K562 (cell line): ENCODE results near the gene SYNGR3. TPM values are rescaled to one million over a fixed set of nuclear protein-coding genes. Genes with fewer than 3 reads are reported as not detected.

Experiments used
- ATAC-seq: fragments of 200-7000 bp; cut with Tn5 transposase; 3 replicates; pipeline ENCODE4 v1.9.1; 2020; ENCODE audit warnings: moderate library complexity
- BruUV-seq: library from RNA; stranded (reverse); fragments of 400-500 nt; replicated peaks from 2 replicates; lab custom pipeline; 2021; lab: Mats Ljungman, UMichigan
- CTCF ChIA-PET: fragments of 300-600 bp; formaldehyde crosslinking; extraction: SDS; loops from one replicate; lab custom pipeline; 2021; ENCODE audit warnings: low intra/inter-chr PET ratio; lab: Yijun Ruan, JAX
- POLR2A ChIA-PET: fragments of 300-600, 350-650 bp; sonication (Branson Sonifier 250); formaldehyde crosslinking; extraction: SDS; loops from one replicate; lab custom pipeline; 2021; ENCODE audit warnings: antibody characterized with exemption, inconsistent platforms; lab: Yijun Ruan, JAX
- DNase-seq, 4 experiments: peaks; one replicate each; pipeline versions ENCODE4 v3.0.0 to v3.0.0-alpha.2; 2011 to 2018; ENCODE audit warnings: low spot score in 3 of 4, mixed read lengths in 3 of 4; ENCODE audit errors: extremely low read depth in 1 of 4
- FAIRE-seq: peaks from 2 replicates; lab custom pipeline; 2011; peaks lifted over from hg19 to GRCh38; lab: Jason Lieb, UNC
- H2AFZ ChIP-seq: 2 replicates; pipeline ENCODE4 v1.6.0; 2011; ENCODE audit warnings: low read depth, low read length, control low read depth, inconsistent platforms
- H3K27ac ChIP-seq: fragments of 200-600 bp; 3 replicates; pipeline ENCODE4 v1.8.0; 2011; ENCODE audit warnings: low read depth, mild to moderate bottlenecking, control low read depth, inconsistent platforms, low read length, moderate library complexity, mixed read lengths; ENCODE audit errors: extremely low read depth
- H3K27me3 ChIP-seq, 2 experiments: fragments of 300-600 bp in 1 of 2; 2 replicates in 1 of 2; 3 replicates in 1 of 2; pipeline versions ENCODE4 v1.6.0 to v1.8.0; 2011; ENCODE audit warnings: inconsistent platforms in 2 of 2, low read length in 2 of 2, mild to moderate bottlenecking in 1 of 2, mixed read lengths in 1 of 2, moderate library complexity in 1 of 2; ENCODE audit not compliant: control insufficient read depth in 2 of 2, insufficient read depth in 2 of 2
- H3K36me3 ChIP-seq: fragments of 300-600 bp; 3 replicates; pipeline ENCODE4 v1.8.0; 2011; ENCODE audit warnings: mild to moderate bottlenecking, low read length, inconsistent platforms; ENCODE audit not compliant: control insufficient read depth, insufficient read depth
- H3K4me1 ChIP-seq, 2 experiments: fragments of 200-600 bp in 1 of 2; replicated peaks in 1 of 2; 2 replicates in 1 of 2; 3 replicates in 1 of 2; pipeline versions ENCODE4 v1.5.1 to v1.8.0; 2011; ENCODE audit warnings: inconsistent platforms in 2 of 2, low read length in 2 of 2, mild to moderate bottlenecking in 1 of 2, mixed read lengths in 1 of 2, moderate library complexity in 1 of 2; ENCODE audit not compliant: control insufficient read depth in 2 of 2, insufficient read depth in 2 of 2
- H3K4me2 ChIP-seq: 2 replicates; pipeline ENCODE4 v1.6.1; 2011; ENCODE audit warnings: low read length, control low read depth, inconsistent platforms, mixed read lengths; ENCODE audit not compliant: insufficient read depth
- H3K4me3 ChIP-seq: fragments of 200-600 bp; sonication (generic), shearing (Covaris generic); 2 replicates; pipeline ENCODE4 v1.5.1; 2016; ENCODE audit warnings: control low read depth, inconsistent platforms
- H3K79me2 ChIP-seq: fragments of 200-600 bp; 3 replicates; pipeline ENCODE4 v1.8.0; 2011; ENCODE audit warnings: low read length, inconsistent platforms; ENCODE audit not compliant: control insufficient read depth, insufficient read depth
- H3K9ac ChIP-seq, 2 experiments: 2 replicates each; pipeline versions ENCODE4 v1.6.0 to v1.6.1; 2011; ENCODE audit warnings: low read depth in 2 of 2, low read length in 2 of 2, control low read depth in 1 of 2, inconsistent platforms in 1 of 2, mild to moderate bottlenecking in 1 of 2, mixed read lengths in 1 of 2; ENCODE audit not compliant: insufficient read depth in 1 of 2
- H3K9me1 ChIP-seq: one replicate; pipeline ENCODE4 v1.6.0; 2011; ENCODE audit warnings: inconsistent platforms, mild to moderate bottlenecking, low read length, moderate library complexity; ENCODE audit not compliant: control insufficient read depth, insufficient read depth
- H3K9me3 ChIP-seq: replicated peaks from 2 replicates; pipeline ENCODE4 v1.5.1; 2011; ENCODE audit warnings: low read depth, low read length, inconsistent platforms; ENCODE audit not compliant: control insufficient read depth, insufficient read depth
- H4K20me1 ChIP-seq: replicated peaks from 2 replicates; pipeline ENCODE4 v1.6.1; 2011; ENCODE audit warnings: low read length, inconsistent platforms, mixed read lengths; ENCODE audit not compliant: control insufficient read depth, insufficient read depth
- BRF1 ChIP-seq: IDR thresholded peaks from 3 replicates; pipeline ENCODE4 v1.6.1; 2011; ENCODE audit warnings: borderline replicate concordance, mild to moderate bottlenecking; ENCODE audit not compliant: insufficient read length; ENCODE audit errors: extremely low read depth
- CBFB ChIP-seq: sonication (generic); formaldehyde crosslinking; IDR thresholded peaks from 2 replicates; pipeline ENCODE4 v1.4.0; 2020; ENCODE audit warnings: mild to moderate bottlenecking, missing genetic modification reagents
- CBX3 ChIP-seq, 2 experiments: IDR thresholded peaks; 1 replicate in 1 of 2; 2 replicates in 1 of 2; pipeline ENCODE4 v1.6.1; 2012; ENCODE audit warnings: inconsistent platforms in 2 of 2, low read length in 2 of 2, borderline replicate concordance in 1 of 2, control low read depth in 1 of 2
- ETS1 ChIP-seq: conservative IDR thresholded peaks from 2 replicates; pipeline ENCODE4 v1.6.1; 2011; ENCODE audit warnings: low read depth, mild to moderate bottlenecking, low read length; ENCODE audit not compliant: control insufficient read depth
- FOS ChIP-seq: IDR thresholded peaks from 3 replicates; pipeline ENCODE4 v1.6.1; 2011; ENCODE audit not compliant: insufficient read length; ENCODE audit errors: extremely low read depth
- FOSL1 ChIP-seq: fragments of 200-800 bp; sonication (Bioruptor generic); conservative IDR thresholded peaks from 2 replicates; pipeline ENCODE4 v1.6.1; 2016; ENCODE audit warnings: missing genetic modification characterization, missing compliant biosample characterization
- GATAD2B ChIP-seq: fragments of 450-650 bp; IDR thresholded peaks from 2 replicates; pipeline ENCODE4 v1.6.1; 2017; ENCODE audit warnings: mild to moderate bottlenecking, borderline replicate concordance
- GTF2E2 ChIP-seq: fragments of 200-800 bp; sonication (Bioruptor generic); IDR thresholded peaks from 2 replicates; pipeline ENCODE4 v1.6.1; 2016; ENCODE audit warnings: missing genetic modification characterization, missing compliant biosample characterization
- HNRNPK ChIP-seq: fragments of 200-400 bp; formaldehyde crosslinking; IDR thresholded peaks from one replicate; pipeline ENCODE4 v1.6.1; 2018; ENCODE audit warnings: mild to moderate bottlenecking, low read depth, low read length; ENCODE audit not compliant: poor library complexity, severe bottlenecking
- MAFF ChIP-seq: IDR thresholded peaks from 2 replicates; pipeline ENCODE4 v1.6.1; 2012; ENCODE audit warnings: low read length, improper control_type of control experiment
- MAFK ChIP-seq: IDR thresholded peaks from 2 replicates; pipeline ENCODE4 v1.6.1; 2011; ENCODE audit warnings: low read length, improper control_type of control experiment
- NR1H2 ChIP-seq: sonication (generic); formaldehyde crosslinking; IDR thresholded peaks from 2 replicates; pipeline ENCODE4 v1.4.0; 2020; ENCODE audit warnings: mild to moderate bottlenecking, missing genetic modification reagents
- POLR2G ChIP-seq: fragments of 200-400 bp; formaldehyde crosslinking; IDR thresholded peaks from 2 replicates; pipeline ENCODE4 v1.6.1; 2017; ENCODE audit warnings: low read depth, mild to moderate bottlenecking, antibody characterized with exemption, low read length, moderate library complexity
- RB1 ChIP-seq: fragments of 450-650 bp; IDR thresholded peaks from 2 replicates; pipeline ENCODE4 v1.6.1; 2017; ENCODE audit warnings: low read depth, mild to moderate bottlenecking
- ZFP1 ChIP-seq: fragments of 450-650 bp; formaldehyde crosslinking; IDR thresholded peaks from 2 replicates; pipeline ENCODE4 v1.4.0; 2020; ENCODE audit warnings: mild to moderate bottlenecking, mixed read lengths
- WGBS: fragments of 100-300 bp; shearing (Covaris generic); methylation state at CpG from one replicate; pipeline ENCODE4 v1.1.6; 2016; ENCODE audit warnings: low coverage, mixed read lengths; ENCODE audit not compliant: insufficient coverage; ENCODE audit errors: missing lambda C conversion rate; 5-methylcytosine and 5-hydroxymethylcytosine counted together
- in situ Hi-C: fragments of 300-500 bp; cut with MboI; formaldehyde crosslinking; loops from 4 replicates; pipeline ENCODE4 v1.15.0; 2018; ENCODE audit warnings: inconsistent platforms, mixed read lengths
- intact Hi-C: fragments of 100-400 bp; cut with micrococcal nuclease; formaldehyde crosslinking; loops from 2 replicates; pipeline ENCODE4 v1.14.2; 2022
- polyA plus RNA-seq, 8 experiments: library from polyadenylated mRNA; depleted of rRNA in 4 of 8; stranded (reverse) in 5 of 8; unstranded in 3 of 8; fragments of >200 nt; fragmentation: Nextera tagmentation in 2 of 8; fragmentation: Illumina TruSeq in 1 of 8; extraction: Ambion mirVana in 2 of 8; extraction: Trizol in 1 of 8; gene quantifications; 2 replicates each; pipeline versions ENCODE4 v1.2.1 to v1.2.3, GENCODE V29; 2011 to 2014; ENCODE audit warnings: inconsistent platforms in 1 of 8, missing spikeins in 1 of 8
- total RNA-seq, 7 experiments: library from RNA; depleted of rRNA in 6 of 7; stranded (reverse); fragments of >200 nt in 6 of 7; fragmentation: Illumina TruSeq in 2 of 7; extraction: Trizol in 2 of 7; gene quantifications; 2 replicates each; pipeline versions ENCODE4 v1.2.1 to v1.2.3, GENCODE V29; 2011 to 2021; ENCODE audit warnings: low replicate concordance in 1 of 7

Gene SYNGR3
- total and polyA plus RNA-seq, 9 of the 15 experiments (the other 6 are each of a cell fraction or from before 2014, with no cell fraction given): 3.7 to 69.2 (median 36.3) TPM

- TF ChIP-seq ZFP1 (no peak), POLR2G (peak; percentile 59), FOS (no peak), MAFK (no peak), NR1H2 (no peak)
These were observed 2.6 kb upstream of the SYNGR3 start (continued) for GRCh38 chr16:1987198-1987597.

GRCh38 chr16:1990101-1990350, 256 bp downstream of the SYNGR3 start:
- FAIRE-seq (no peak), DNase-seq (peak in 1 of 4 experiments; percentile 70), ATAC-seq (no peak)
- Histone ChIP-seq H4K20me1 (no peaks in the 10 kb centered on the region), H3K36me3 (peaks cover 26% of the 10 kb centered on the region; the same call in 1 of the 3 replicates), H3K79me2 (peaks cover 30% of the 10 kb centered on the region), H3K4me3 (peak overlapping the region; percentile 38), H3K27ac (no peak overlapping the region), H3K4me2 (peak overlapping the region; percentile 72; the same call in 1 of the 2 replicates), H3K27me3 (no peaks in the 10 kb centered on the region), H3K9ac (peak overlapping the region in 1 of 2 experiments; percentile 87; a peak in 2 of 4 replicates), H3K9me1 (no peaks in the 10 kb centered on the region), H3K4me1 (peaks cover 34 to 74% of the 10 kb centered on the region in 2 experiments), H3K9me3 (no peaks in the 10 kb centered on the region), H2AFZ (no peak overlapping the region)
- POLR2A ChIA-PET: no interaction called here
- no TSS peak for BruUV-seq
- TF ChIP-seq CBX3 (IDR thresholded peaks at IDR 0.05; ENCODE audit: borderline replicate concordance in 1 of 2, low read length in 2 of 2): no peak
- no peak for TF ChIP-seq CBFB (CRISPR knock-in tag)
- no peak for TF ChIP-seq MAFF
- 0 out of 2 replicates have a peak, but pooled peaks have one; percentile 35 for TF ChIP-seq GATAD2B
- peak; percentile 67 for TF ChIP-seq HNRNPK
- no peak for TF ChIP-seq BRF1
- no peak for TF ChIP-seq GTF2E2
- TF ChIP-seq FOSL1: 0 out of 2 replicates have a peak, but pooled peaks have one; percentile 19
- TF ChIP-seq RB1: 0 out of 2 replicates have a peak, but pooled peaks have one; percentile 37
- no peak for TF ChIP-seq NR1H2
- 0 out of 2 replicates have a peak, but pooled peaks have one; percentile 8 for TF ChIP-seq ETS1
- no CpG with 5 or more reads among the region's 25 CpGs for WGBS
- CTCF ChIA-PET: no interaction called here
- intact Hi-C loops: no loop called here
- in situ Hi-C loops: no loop called here
